NCI-H187 (cell line): ENCODE data around the gene B4GAT1.

Source experiments
- DNase-seq, 2 experiments: peaks; one replicate each; lab custom pipeline; 2025; lab: John Stamatoyannopoulos, UW

The B4GAT1 gene

DNA sequence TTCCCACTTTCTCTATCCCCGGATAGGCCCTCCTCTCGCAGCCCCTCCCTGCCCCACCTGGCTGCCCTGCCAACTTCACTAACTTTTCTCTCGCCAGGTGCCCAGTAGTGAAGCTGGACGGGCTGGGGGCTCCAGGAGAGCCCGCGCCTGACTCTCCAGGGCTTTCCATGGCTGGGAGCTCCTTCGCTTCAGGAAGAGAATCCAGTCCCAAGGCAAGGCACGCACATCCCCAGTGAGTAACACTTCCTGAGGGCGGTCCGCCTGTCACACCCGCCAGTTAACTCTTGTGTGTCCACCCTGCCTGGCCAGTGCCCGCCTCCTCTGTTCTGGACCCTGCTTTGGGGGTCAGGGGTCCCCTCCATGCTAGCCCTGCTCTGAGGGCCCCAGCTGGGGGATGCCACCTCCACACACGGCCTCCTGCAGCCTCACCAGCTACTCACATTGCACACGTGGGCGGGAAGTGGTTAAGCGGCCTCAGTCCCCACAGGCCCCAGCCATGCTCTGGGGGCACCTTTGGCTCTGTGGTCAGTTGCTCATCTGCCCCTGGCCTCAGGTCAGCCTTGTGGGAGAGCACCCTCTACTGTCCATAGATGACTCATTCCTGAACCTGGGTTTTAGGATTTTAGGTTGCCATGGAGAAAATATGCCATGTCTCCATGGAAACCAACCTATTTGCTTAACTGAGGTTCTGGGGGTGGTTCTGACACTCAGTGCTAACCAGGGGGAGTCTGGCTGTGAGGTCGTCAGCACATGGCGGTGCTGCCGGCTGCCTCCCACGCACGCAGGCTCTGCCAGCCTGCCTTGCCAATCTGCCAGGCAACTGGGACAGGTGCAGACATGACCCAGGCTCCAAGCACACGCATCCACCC is 11.0 kb downstream of the B4GAT1 start, which contains the start of gene RIN1:
Gene RIN1, minus strand, starts transcription at position 201 of the 869 bp plus-strand sequence. Its CDS starts 32 bp downstream, at position 169.
- no peak for DNase-seq

DNA sequence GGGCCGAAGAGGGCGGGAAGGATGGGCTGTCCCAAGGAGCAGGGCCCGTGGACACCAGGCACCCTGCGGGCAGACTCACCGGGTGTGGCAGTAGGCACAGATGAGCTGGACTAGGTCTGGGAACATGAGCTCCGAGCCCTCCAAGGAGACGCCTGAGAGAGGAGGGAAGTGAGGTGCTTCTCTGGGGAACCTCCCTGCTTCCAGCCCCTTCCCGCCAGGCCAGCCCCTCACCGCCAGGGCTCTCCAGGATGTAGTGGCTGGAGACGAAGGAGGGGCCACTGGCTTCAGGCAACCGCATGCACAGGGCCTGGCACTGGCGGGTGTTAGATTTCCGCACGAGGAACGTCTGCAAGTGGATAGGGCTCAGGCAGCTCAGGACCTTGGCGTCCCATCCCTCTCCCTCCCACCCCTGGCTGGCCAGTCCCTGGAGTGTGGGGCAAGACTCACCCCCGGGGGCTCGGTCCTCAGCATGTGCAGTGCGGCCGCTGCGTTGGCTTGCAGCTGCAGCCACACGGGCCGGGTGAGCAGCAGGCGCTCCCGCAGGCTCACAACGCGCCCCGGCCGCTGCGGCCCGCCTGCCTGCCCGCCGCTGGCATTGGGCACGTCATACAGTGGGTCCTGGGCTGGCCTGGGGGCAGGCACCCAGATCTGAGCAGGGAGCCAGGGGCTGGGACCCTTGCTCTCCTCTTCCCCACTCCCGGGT is 11.7 kb downstream of the B4GAT1 start:
- no peak for DNase-seq

DNA sequence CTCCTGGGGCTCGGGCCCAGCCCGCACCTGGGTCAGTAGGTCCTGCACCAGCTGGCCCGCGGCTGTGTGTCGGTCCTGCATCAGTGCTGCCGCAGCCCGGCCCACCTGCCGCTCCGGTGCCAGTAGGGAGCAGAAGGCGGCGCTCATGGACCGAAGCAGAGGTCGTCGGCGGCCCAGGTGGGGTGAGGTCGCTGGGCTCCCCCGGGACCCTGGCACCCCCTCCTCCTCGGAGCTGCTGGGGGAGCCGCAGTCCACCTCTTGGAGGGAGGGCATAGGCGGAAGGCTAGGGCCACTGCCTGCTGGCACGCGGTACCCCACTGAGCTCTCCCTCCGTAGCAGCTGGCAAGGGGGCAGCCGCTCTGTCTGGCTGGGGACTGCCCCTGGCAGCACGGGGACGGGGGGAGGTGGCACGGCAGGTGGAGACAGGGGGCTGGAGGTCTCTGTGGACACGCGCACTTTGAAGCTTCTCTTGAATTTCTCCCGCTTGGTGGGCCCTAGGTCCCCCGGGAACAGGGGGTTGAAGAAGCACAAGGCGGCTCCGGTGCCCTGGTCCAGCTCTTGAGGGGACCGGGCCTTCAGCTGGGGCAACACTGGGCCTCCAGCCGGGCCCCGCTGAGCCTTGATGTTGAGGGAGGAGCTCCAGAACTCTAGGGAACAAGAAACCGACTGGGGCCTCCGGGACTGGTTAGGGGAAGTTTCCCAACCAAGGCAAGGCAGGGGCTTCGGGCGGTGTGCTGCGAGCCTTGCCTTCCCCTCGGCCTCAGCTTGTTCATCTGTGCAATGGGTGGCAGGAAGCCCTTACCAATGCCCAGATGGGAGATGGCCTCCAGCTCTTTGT is 12.6 kb downstream of the B4GAT1 start:
- no peak for DNase-seq

DNA sequence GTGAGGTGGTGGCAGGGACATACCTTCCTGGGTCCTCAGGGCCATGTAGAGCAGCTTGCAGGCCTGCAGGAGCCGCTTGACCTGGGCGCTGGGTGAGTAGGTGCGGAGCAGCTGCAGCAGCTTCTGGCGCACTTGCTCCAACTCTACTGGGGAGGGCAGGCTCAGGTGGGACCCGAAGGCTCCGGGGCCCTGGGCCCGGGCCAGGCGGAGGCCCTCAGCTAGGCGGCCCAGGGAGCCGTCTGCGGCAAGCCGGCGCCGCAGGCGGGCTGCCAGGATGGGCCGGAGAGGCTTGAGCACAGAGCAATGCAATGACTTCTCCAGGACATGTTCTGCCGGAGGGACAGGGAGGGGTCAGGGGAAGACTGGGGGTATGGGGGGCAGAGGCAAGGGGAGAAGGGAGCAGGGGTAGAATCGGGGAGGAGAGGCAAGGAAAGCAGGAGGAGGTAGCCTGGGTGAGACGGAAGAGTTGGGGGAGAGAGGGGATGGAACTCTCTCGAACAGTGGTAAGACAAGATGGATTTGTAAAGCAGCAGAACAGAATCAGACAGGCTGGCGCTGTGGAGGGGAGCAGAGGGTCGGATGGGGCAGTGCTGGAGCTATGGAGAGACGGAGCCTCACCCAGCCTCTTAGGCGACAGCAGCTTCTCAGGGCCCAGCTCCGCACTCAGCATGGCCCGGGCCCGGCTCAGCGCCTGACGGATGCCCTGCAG is 13.4 kb downstream of the B4GAT1 start:
- DNase-seq, result no peak

DNA sequence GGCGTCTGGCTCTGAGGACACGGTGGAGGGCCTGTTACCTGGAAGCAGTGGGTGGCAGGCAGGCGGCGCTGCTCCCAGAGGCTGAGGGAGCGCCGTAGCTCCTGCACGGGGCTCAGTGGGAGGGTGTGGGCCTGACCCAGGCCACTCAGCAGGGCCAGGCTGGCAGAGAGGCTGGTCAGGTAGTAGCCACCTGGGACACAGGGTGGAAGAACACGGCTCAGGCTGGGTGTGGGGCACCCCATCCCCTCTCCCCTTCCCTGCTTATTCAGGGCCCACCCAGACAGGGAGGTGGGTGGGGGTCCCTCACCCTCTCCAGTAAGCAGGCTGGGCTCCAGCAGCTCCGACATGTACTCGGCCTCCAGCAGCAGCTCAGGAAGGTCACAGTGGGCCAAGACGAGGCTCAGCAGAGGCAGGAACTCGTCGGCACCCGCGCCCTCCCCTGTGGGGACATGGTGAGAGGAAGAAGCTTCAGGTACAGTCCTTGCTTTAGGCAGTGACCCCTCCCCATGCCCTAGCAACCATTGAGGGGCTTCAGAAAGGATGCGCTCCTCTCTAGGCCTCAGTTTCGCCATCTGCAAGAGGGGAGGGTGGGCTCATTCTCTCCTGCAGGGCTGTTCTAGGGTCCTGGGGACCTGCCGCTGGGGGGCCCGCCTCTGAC is 14.1 kb downstream of the B4GAT1 start:
- DNase-seq, result no peak

DNA sequence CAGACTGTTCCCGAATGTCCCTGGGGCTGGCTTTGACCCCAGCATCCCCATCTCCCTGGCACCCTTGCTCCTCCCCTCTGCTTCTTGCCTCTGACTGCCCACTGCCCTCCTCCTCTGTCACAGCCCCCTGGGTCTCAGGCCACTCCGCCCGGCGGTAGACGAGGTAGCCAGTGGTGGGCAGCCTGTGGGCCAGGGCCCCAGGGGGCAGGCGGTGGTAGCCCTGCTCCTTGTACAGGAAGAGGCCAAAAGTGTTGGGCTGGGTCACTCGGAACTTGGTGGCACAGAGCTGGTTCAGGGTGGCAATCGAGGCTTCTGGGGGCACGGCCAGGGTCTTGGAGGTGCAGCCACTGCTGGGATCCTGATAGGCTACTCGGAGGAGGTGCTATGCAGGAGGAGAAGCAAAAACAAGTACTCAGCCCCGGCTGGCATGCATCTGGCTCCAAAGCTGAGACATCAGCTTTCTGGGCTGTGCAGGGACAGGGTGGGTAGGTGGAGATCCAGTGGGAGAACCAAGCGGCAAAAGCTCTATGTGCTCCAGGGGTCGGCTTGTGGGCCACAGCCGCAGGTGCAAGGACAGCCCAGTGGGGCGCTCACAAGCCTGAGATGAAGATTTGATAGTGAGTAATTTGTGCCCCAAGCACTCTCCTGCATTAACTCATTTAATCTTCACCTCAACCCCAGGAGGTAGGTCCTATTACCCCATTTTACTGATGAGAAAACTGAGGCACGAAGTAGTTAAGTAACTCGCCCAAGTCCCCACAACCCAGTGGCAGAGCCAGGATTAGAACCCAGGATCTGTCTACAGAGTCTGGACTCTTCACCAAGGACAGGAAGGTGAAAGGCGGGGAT is 14.8 kb downstream of the B4GAT1 start:
- DNase-seq, result no peak

DNA sequence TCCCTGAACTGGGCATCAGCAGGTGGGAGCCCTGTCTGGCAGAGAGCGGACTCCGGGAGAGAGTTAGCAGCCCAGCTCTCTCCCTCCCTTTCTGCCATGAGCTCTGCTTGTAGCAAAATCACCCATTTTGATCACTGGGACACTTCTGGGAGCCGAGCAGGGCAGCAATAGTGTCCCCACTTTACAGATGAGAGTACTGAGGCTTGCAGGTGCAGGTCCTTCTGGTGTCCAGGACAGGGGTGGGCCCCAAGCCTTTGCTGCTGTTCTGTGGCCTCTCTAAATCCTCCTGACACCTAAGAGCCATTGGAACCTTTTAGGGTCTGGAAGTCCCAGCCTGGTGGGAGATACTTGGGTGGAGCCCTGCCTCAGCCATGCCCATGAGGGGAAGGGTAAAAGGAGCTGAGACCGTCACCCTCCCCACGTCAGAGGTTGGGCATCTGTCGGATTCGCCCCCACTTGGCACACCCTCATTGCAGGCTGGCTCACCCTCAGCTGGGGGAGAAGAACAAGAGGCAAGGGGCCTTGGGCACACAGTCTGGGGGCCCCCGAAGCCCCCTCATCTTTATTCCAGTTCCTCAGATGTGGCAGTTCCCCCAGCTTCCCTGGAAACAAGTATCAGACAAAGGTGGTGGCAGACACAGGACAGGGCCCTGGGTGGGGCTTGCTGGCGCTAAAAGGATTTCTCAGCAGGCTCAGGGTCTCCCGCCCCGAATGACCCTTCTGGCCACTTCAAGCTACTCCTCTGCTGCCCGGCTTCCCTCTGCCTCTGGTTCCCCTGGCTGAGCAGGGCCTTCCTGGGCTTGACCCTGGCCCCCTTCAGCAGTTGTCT is 15.7 kb downstream of the B4GAT1 start:
- no peak for DNase-seq

DNA sequence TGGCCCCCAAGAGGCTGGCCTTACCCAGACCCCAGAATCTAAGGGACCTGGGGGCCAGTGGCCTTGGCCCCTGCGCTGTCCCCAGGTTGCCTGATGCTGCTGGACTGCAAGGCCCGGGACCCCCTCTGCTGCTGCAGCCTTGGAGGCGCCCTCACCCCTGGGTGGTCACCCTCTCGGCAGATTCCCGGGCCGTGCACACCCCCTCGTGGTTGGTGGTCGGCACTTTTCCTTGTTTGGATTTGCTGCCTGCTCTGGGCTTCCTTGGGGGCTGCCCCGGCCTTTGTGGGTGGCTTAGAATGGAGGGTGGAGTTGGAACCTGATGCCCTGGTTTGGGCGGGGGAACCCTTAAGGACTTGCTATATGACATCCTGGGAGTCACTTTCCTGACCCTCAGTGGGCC is 16.5 kb downstream of the B4GAT1 start:
- no peak for DNase-seq

DNA sequence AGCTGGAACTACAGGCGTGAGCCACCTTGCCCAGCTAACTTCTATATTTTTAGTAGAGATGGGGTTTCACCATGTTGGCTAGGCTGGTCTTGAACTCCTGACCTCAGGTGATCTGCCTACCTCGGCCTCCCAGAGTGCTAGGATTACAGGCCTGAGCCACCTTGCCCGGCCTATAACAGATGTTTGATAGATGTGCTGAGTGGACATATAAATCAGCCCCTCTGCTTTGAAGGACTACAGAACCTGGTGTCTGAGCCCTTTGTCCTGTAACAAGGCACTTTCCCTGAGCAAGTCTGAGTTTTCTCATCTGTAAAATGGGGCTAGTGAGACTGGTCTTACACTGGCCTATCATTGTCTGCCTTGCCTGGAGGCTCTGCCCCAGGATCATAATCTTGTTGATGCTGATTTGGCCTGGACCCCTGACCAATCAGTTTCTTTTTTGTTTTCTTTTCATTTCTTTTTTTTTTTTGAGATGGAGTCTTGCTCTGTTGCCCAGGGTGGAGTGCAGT is 18.2 kb downstream of the B4GAT1 start:
- DNase-seq, result no peak

DNA sequence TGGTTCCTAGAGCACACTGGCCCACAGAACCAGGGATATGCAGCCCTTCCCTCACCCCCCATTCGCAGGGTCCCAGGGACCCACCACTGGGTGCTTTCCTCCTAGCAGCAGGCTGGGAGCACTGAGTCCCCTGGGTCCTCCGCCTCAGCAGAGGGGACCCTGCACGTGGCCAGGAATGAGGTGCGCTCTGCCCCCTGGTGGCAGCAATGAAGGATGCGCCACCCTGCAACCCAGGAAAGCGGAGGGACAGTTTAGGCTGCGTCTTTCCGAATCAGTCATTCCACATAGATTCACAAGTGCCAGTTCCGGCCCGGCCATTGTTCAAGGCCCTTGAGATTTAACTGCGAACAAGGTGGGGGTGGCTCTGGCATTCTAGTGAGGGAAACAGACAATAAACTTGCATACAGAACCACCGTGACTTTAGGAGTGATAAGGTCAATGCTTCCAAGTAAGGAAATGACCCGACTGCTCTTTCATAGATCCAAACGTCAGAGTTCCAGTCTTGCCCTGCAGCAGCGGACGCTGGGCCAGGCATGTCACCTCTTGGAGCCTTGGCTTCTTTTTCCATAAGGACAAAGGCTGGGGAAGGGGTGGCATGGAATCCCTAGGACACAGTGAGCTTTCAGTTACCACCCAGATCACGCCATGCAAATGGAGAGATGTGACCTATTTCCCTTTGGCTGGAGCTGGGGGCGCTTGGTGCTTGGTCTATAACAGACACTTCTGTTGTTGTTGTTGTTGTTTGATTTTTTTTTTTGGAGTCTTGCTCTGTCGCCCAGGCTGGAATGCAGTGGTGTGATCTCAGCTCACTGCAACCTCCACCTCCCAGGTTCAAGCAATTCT is 18.9 kb downstream of the B4GAT1 start:
- peak; percentile 4 to 61 for DNase-seq

DNA sequence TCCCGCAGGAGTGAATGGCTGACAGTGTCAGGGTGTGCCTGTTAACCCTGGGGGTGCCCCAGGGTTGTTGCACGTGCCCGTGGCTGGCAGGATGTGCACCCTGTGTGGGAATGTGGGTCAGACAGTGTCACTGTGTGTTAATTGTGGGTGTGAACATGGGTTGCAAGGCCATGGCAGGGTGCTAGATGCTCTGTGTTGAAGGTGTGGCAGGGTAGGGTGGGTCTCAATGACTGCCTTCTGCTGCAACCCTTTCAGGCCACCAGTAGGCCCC is 19.5 kb downstream of the B4GAT1 start:
- DNase-seq, result no peak

DNA sequence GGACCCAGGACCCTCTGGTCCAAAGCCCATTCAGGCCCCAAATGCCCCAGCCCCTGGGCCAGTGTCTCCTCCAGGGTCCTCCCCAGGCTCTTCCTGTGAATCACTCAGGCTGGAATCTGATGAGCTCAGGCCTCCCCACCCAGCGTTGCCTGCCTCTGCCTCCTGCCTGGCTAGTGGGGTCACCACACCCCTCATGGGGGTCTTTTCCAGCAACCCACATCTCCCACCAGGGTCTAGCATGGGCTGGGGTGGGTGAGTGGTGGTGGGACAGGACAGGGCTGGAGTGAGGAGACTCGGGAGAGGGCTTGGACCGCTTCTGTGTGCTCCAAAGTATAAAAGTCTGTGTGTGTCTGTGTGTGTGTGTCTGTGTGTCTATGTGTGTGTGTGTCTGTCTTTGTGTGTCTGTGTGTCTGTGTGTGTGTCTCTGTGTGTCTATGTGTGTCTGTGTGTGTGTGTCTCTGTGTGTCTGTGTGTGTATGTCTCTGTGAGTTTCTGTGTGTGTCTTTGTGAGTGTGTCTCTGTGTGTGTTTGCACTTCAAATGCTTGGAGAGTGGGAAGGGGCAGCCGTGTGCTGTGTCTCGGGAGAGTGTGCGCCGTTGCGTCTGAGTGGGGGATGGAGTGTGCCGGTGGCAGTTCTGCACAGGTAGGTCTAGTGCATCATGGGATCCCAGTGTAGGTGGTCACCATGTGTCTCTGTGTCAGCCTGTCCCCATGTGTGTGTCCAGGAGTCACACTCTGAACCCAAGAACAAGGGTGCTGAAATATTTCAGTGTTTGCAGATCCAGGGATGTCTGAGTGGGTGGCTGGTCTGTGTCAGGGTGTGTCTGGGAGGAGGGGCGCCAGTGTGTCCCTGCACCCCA is 20.0 kb downstream of the B4GAT1 start:
- DNase-seq, result no peak

DNA sequence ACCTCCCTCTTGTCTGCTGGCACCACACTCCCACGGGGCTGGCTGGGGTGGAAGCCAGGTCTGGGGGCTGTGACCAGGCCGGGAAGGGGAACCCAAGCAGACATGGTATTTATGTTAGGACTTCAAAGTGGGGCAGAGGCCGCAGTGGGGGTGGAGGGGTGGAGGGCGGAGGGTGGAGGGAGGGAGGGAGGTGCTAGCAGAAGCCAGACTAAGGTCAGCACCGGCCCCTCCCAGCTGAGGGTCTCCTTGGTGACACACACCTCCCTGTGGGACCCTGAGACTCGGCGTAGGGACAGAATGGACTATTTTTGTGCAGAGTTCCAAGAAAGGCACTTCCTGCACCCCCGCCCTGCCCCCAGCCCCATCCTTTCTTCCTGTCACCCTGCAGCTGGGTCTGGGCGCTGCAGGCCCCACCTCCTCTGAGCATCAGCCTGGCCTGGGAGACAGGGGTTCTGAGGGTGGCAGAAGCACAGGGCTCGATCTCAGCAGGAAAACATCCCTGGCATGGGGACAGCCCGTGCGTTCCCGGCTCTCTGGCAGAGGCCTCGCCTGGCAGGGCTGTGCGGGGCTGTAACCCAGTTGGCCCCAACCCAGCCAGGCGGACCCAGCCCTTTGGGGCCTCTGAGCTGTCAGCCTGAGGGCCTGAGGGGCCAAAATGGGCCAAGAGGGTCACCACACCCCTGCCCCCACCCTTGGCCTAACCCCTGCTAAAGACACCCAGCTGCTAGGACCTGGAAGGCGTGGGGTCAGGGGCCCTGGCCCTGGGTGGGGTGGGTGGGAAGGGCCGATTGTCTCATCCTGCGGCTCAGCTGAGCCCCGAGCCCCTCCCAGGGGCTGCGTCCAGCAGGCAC is 20.9 kb downstream of the B4GAT1 start:
- DNase-seq, result no peak

DNA sequence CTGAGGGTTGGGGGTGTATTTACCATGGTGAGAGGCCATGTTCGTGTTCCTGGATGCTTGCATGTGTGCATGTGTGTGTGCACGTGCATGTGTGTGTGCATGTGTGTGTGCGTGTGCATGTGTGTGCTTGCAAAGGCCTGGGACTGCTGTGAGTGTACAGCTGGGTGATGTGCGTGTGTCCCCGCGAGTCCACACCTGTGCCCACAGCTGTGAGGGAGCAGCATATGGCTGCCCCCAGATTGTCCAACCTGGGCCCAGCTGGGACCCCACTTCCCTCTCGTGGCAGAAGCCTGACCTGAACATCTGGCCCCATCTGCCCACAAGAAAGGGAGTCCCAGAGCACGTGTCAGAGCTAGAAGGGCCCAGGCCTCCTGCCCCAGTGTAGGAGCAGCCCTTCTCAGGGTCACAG is 22.2 kb downstream of the B4GAT1 start:
- DNase-seq, result no peak

DNA sequence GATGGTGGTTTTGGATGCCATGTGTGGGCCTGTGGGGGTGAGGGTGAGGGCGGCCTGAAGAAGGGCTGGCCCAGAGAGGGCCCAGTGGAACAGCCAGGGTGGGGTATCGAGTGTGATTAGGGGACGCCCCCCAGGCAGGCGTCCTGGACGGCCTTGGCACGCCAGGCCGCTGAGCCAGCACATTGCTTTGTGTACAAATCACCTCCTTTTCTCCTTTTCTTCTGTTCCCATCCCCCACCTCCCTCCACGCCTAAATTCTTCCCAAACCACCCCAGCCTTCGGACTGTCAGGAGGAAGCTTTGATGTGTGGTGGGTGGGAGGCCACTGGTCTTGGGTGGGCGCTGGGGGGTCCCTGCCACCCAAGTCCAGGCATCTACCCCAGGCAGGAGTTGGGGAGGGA is 22.8 kb downstream of the B4GAT1 start:
- DNase-seq, result no peak

DNA sequence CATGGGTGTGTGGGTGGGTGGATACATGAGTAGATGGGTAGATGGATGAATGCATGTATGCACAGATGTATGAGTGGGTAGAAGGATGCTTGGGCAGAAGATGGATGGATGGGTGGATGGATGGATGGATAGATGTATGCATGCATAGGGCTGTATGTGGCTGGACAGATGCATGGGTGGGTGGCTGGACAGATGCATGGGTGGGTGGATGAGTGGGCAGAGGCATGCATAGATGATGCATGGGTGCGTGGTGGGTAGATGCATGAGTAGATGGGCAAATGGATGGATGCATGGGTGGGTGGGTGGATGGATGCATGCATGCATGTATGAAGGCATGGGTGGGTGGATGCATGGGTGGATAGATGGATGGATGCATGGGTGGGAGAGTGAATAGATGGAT is 23.7 kb downstream of the B4GAT1 start:
- DNase-seq, result no peak
